ENCODE measurements around the gene ITGA8.

- TF ChIP-seq POLR2A (IDR thresholded peaks at IDR 0.05), result no peak
- TF ChIP-seq CTCF (IDR thresholded peaks at IDR 0.05), result no peak
These were observed 6.3 kb upstream of the ITGA8 start for GRCh38 chr10:15726042-15726441.
